Germinal center (tissue), 1 donor: ENCODE measurements around the gene CYP2A6.

Experiments
- DNase-seq: peaks from one replicate; pipeline ENCODE4 v3.0.0; 2012; ENCODE audit warnings: mixed read lengths, low spot score

CYP2A6 gene

DNA sequence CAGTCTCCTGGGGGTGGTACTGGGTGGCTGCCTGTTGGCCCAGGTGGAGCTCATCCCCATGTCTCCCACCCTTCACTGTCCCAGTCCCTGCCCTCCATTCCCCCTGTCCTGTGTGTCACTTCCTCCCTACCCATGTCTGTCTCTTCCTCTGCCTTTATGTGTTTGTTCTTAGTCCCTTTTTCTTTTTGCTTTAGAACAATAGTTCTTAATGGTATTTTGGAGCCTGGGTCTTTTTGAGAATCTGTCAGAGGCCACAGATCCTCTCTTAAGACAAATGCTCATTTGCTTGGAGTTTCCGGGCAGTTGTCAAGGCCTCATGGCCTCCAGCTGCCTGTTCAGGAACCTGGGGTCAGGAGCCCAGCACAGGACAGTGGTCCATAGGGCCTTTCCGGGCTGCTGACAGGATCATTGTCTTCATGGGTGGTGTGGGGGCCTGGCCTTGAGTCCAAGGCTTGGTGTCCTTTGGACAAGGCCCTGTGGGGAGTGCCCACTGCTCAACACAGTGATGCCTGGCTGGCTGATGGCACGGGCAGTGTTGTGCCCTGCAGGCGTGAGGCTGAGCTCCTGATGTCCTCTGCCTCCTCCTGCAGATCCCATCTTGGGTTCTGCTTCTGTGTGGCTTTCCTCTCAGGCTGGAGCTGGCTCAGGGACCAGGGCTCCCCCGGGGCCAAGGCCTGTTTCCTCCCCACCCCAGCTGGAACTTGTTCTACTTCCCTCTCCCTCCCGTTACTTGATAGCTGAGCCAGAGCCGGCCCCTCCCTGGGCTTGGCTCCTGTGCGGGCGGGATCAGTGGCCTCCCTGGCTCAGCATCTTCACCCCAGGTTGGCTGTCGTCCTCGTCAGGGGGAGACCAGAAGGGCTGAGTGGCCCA is 47.7 kb downstream of the CYP2A6 start:
- no peak for DNase-seq

GRCh38 chr19:40801426-40802299 is 48.6 kb downstream of the CYP2A6 start:
- DNase-seq = no peak

DNA sequence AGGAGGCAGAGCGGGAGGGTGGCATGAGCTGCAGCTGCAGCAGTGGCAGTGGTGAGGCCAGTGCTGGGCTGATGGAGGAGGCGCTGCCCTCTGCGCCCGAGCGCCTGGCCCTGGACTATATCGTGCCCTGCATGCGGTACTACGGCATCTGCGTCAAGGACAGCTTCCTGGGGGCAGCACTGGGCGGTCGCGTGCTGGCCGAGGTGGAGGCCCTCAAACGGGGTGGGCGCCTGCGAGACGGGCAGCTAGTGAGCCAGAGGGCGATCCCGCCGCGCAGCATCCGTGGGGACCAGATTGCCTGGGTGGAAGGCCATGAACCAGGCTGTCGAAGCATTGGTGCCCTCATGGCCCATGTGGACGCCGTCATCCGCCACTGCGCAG is 49.3 kb downstream of the CYP2A6 start:
- DNase-seq = no peak

DNA sequence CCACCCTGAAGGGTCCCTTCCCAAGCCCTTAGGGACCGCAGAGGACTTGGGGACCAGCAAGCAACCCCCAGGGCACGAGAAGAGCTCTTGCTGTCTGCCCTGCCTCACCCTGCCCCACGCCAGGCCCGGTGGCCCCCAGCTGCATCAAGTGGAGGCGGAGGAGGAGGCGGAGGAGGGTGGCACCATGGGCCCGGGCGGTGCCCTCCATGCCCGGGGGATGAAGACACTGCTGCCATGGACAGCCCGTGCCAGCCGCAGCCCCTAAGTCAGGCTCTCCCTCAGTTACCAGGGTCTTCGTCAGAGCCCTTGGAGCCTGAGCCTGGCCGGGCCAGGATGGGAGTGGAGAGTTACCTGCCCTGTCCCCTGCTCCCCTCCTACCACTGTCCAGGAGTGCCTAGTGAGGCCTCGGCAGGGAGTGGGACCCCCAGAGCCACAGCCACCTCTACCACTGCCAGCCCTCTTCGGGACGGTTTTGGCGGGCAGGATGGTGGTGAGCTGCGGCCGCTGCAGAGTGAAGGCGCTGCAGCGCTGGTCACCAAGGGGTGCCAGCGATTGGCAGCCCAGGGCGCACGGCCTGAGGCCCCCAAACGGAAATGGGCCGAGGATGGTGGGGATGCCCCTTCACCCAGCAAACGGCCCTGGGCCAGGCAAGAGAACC is 49.8 kb downstream of the CYP2A6 start:
- no peak for DNase-seq

DNA sequence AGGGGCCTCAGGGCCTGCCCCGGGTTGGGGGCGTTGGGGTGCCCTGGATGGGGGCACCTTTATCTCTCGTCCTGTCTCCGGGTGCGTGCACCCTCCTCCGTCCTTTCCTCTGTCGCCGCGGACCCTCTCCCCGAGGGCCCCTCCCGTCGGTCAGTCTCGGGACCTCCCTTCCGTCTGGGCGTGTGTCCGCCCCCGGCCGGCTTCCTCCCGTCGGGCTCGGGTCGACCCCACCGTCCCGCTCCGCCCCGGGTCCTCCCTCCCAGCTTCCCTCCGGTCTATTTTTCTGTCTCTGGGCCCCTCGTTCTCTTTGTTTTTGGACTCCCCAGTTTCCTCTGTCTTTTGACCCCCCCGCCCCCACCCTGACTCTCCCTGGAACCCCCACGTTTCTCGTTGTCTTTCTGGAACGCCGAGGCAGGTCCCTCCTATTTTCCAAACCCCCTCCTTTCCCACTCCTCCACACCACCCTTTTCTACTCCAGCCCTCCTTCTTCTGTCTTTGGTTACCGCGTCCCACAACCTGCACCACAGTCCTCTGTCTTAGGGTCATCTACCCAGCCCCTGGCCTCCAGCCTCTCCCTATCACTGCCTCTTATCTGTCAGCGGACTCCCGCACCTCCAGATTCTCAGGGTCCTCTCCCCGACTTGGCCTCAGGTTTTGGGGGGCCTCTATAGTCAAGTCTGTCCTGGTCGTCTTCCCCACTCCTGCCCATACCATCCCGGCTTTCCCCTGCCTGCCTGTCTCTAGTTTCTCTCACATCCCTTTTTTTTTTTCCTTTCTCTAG is 50.5 kb downstream of the CYP2A6 start:
- DNase-seq = no peak

GRCh38 chr19:40798683-40799557 is 51.3 kb downstream of the CYP2A6 start, which contains the start of gene EGLN2:
EGLN2 (plus strand) TSS chr19:40799191; CDS start chr19:40800573, 1,382 bp downstream.
- DNase-seq = peak; percentile 95

DNA sequence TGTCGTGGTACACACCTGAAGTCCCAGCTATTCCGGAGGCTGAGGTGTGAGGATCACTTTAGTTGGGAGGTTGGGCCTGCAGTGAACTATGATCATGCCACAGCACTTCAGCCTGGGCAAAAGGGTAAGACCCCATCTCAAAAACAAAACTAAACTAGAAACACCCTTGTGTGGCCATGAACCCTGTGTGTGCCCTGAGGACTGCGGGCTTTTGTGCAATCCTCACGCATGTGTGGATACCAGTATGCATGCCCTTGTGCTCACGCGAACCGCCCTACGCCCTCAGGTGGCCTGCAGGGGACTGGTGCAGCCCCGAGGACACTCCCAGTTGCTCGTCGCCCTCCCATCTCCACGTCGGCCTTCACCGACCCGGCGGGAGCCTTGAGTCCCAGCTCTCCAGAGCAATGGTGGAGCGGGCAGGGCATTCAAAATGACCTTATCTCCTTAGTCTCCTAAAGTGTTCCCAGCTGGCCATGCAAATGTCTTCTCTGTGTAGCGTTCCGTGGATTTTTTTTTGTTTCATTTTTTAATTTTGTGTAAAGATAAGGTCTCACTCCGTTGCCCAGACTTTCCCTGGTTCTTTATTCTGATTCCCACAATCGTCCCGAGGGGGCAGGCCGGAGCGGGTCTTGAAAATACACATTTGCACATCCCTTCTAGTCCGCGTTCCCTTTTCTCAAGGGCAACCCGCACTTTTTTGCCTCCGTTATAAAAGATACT is 52.1 kb downstream of the CYP2A6 start:
- peak; percentile 72 for DNase-seq

- no peak for DNase-seq
Observed at GRCh38 chr19:40797166-40797962, 52.9 kb downstream of the CYP2A6 start.
